Right lobe of liver (tissue), 6 donors: ENCODE results near the gene HSPB6. TPM values are rescaled to one million over a fixed set of nuclear protein-coding genes. Genes with fewer than 3 reads are reported as not detected.

ENCODE experiments used
- ATAC-seq, 4 donors: fragments of 200-7000 bp; cut with Tn5 transposase; one replicate each; pipeline ENCODE4 v1.9.1; 2020; ENCODE audit warnings: mild to moderate bottlenecking in 4 of 4, moderate library complexity in 4 of 4
- DNase-seq, 3 donors: peaks; one replicate each; pipeline ENCODE4 v3.0.0-alpha.2; 2020
- H3K27ac ChIP-seq, 3 donors: fragments of 200-600 bp; one replicate each; pipeline ENCODE4 v1.8.0; 2022
- H3K27me3 ChIP-seq, 2 donors: fragments of 200-600 bp; one replicate each; pipeline ENCODE4 v1.8.0; 2022
- H3K36me3 ChIP-seq, 4 donors: fragments of 200-600 bp; sonication (generic) in 1 of 4; one replicate each; pipeline versions ENCODE4 v1.5.1 to v1.8.0; 2017 to 2022; ENCODE audit warnings: control low read depth in 1 of 4
- H3K4me1 ChIP-seq, 4 donors: fragments of 200-600 bp; sonication (generic) in 1 of 4; one replicate each; pipeline versions ENCODE4 v1.5.1 to v1.8.0; 2017 to 2022; ENCODE audit warnings: control low read depth in 1 of 4
- H3K4me3 ChIP-seq, 3 donors: fragments of 200-600 bp; one replicate each; pipeline ENCODE4 v1.8.0; 2022
- H3K9me3 ChIP-seq, 4 donors: fragments of 200-600 bp; sonication (generic) in 1 of 4; one replicate each; pipeline versions ENCODE4 v1.5.1 to v1.8.0; 2017 to 2022; ENCODE audit warnings: control low read depth in 1 of 4
- CTCF ChIP-seq, 4 donors: fragments of 200-600 bp in 3 of 4; fragments of 450-650 bp in 1 of 4; IDR thresholded peaks; one replicate each; pipeline versions ENCODE4 v1.5.1 to v1.8.0; 2016 to 2022; ENCODE audit warnings: antibody characterized with exemption in 4 of 4, mild to moderate bottlenecking in 2 of 4
- POLR2A ChIP-seq: fragments of 450-650 bp; IDR thresholded peaks from one replicate; pipeline ENCODE4 v1.6.1; 2017; ENCODE audit warnings: antibody characterized with exemption, mild to moderate bottlenecking
- WGBS: methylation state at CpG from one replicate; pipeline ENCODE4 v1.1.6; 2018; ENCODE audit warnings: low coverage, low lambda C conversion rate; ENCODE audit not compliant: insufficient coverage; ENCODE audit errors: missing lambda C conversion rate; 5-methylcytosine and 5-hydroxymethylcytosine counted together
- intact Hi-C, 2 donors: fragments of 100-400 bp; cut with DNase I; formaldehyde crosslinking; loops; one replicate each; pipeline versions ENCODE4 v1.11.2 to v1.14.1; 2022
- total RNA-seq, 6 experiments: library from RNA; depleted of rRNA in 2 of 6; stranded (reverse); fragments of >200 nt in 2 of 6; fragmentation: NEBNext Ultra II Directional in 3 of 6; extraction: Animal tissue kit (Norgen Biotek cat#: 25700) in 3 of 6; gene quantifications; one replicate each; pipeline versions ENCODE4 v1.1.0 to v1.2.4, GENCODE V29; 2016 to 2023
- donor health status: DM: no; HTN: yes; CAD: no.
- donor health status: DM: no; HTN: no; CAD: no.
- donor health status: DM: no; HTN: no; CAD: no.
- donor health status: DM: no; HTN: yes; CAD: no.
- donor health status: DM: no; HTN: yes; CAD: no.

Gene HSPB6
- total RNA-seq, 6 experiments from 2014 or later = 2.6 to 6.0 (median 4.5) TPM

- Histone ChIP-seq H3K4me3 (no peak overlapping the region), H3K27ac (no peak overlapping the region), H3K27me3 (no peaks in the 10 kb centered on the region), H3K9me3 (no peaks in the 10 kb centered on the region), H3K4me1 (peaks cover 0 to 18% (median 9%) of the 10 kb centered on the region in 4 donors), H3K36me3 (peaks cover 0 to 4% (median 0%) of the 10 kb centered on the region in 4 donors)
- ATAC-seq (no peak), DNase-seq (no peak)
- no CpG with 5 or more reads among the region's 2 CpGs for WGBS
- intact Hi-C loops = no loop called here
- TF ChIP-seq POLR2A (no peak), CTCF (IDR thresholded peaks at IDR 0.05) (no peak)
These were observed 2.9 kb upstream of the HSPB6 start for GRCh38 chr19:35759697-35760096.

GRCh38 chr19:35757749-35758608 is 1.1 kb upstream of the HSPB6 start, which contains the start of gene PROSER3:
TSS of gene PROSER3 (plus strand) at chr19:35758176. CDS start at chr19:35758216, 40 bp downstream.
- H3K27me3 ChIP-seq = no peaks in the 10 kb centered on the region
- DNase-seq (peak; percentile 98 to 99 (median 99)), ATAC-seq (peak; percentile 87 to 95 (median 94))
- WGBS = 0% methylated on average over 29 of the region's 53 CpGs
- peaks cover 0 to 9% (median 1%) of the 10 kb centered on the region in 4 donors for H3K36me3 ChIP-seq
- H3K4me1 ChIP-seq = peaks cover 0 to 18% (median 9%) of the 10 kb centered on the region in 4 donors
- H3K27ac ChIP-seq = peak within 1 kb of the TSS; percentile 73 to 92 (median 83)
- peak within 1 kb of the TSS; percentile 89 to 97 (median 92) for H3K4me3 ChIP-seq
- TF ChIP-seq CTCF (IDR thresholded peaks at IDR 0.05) = no peak
- peak; percentile 65 for TF ChIP-seq POLR2A
- intact Hi-C loops = no loop called here
- no peaks in the 10 kb centered on the region for H3K9me3 ChIP-seq

GRCh38 chr19:35757231-35757748 is 461 bp upstream of the HSPB6 start:
- 18% methylated on average over 10 of the region's 19 CpGs for WGBS
- Histone ChIP-seq H3K9me3 (no peaks in the 10 kb centered on the region), H3K27ac (peak overlapping the region; percentile 61 to 68 (median 62)), H3K36me3 (peaks cover 0 to 15% (median 5%) of the 10 kb centered on the region in 4 donors), H3K27me3 (no peaks in the 10 kb centered on the region), H3K4me3 (peak overlapping the region; percentile 89 to 97 (median 92)), H3K4me1 (peaks cover 0 to 18% (median 9%) of the 10 kb centered on the region in 4 donors)
- intact Hi-C loops = no loop called here
- ATAC-seq (peak; percentile 2 to 22 (median 14)), DNase-seq (peak; percentile 67 to 72 (median 72))
- TF ChIP-seq CTCF (IDR thresholded peaks at IDR 0.05) (no peak), POLR2A (no peak)

GRCh38 chr19:35755550-35756376 is 1.1 kb downstream of the HSPB6 start:
- Histone ChIP-seq H3K9me3 (no peaks in the 10 kb centered on the region), H3K4me3 (peak overlapping the region in 1 of 3 donors; percentile 97), H3K36me3 (peaks cover 0 to 13% (median 5%) of the 10 kb centered on the region in 4 donors), H3K27me3 (no peaks in the 10 kb centered on the region), H3K4me1 (peaks cover 0 to 18% (median 9%) of the 10 kb centered on the region in 4 donors), H3K27ac (peak overlapping the region; percentile 53 to 62 (median 54))
- peak in 2 of 3 donors; percentile 53 to 69 for DNase-seq
- WGBS = 28% methylated on average over 10 of the region's 74 CpGs
- ATAC-seq = peak in 1 of 4 donors; percentile 7
- intact Hi-C loops = no loop called here
- TF ChIP-seq CTCF (IDR thresholded peaks at IDR 0.05) (no peak), POLR2A (no peak)
